Lower lobe of right lung (tissue), 2 donors: ENCODE results near the gene ACAD11. TPM values are rescaled to one million over a fixed set of nuclear protein-coding genes. Genes with fewer than 3 reads are reported as not detected.

ENCODE experiments used
- ATAC-seq, 2 donors: fragments of 200-7000 bp; cut with Tn5 transposase; one replicate each; pipeline ENCODE4 v1.9.1; 2020 to 2022; ENCODE audit warnings: mild to moderate bottlenecking in 2 of 2, moderate library complexity in 2 of 2
- DNase-seq: peaks from one replicate; pipeline ENCODE4 v3.0.0-alpha.2; 2020
- H3K27ac ChIP-seq: fragments of 200-600 bp; one replicate; pipeline ENCODE4 v1.8.0; 2022
- H3K27me3 ChIP-seq: fragments of 200-600 bp; one replicate; pipeline ENCODE4 v1.8.0; 2022; ENCODE audit warnings: low read depth
- H3K36me3 ChIP-seq: fragments of 200-600 bp; one replicate; pipeline ENCODE4 v1.8.0; 2022; ENCODE audit warnings: mild to moderate bottlenecking
- H3K4me1 ChIP-seq: fragments of 200-600 bp; one replicate; pipeline ENCODE4 v1.8.0; 2022
- H3K4me3 ChIP-seq: fragments of 200-600 bp; one replicate; pipeline ENCODE4 v1.8.0; 2022; ENCODE audit warnings: mild to moderate bottlenecking
- H3K9me3 ChIP-seq: fragments of 200-600 bp; one replicate; pipeline ENCODE4 v1.8.0; 2022
- CTCF ChIP-seq: fragments of 200-600 bp; IDR thresholded peaks from one replicate; pipeline ENCODE4 v1.8.0; 2022; ENCODE audit warnings: antibody characterized with exemption, mild to moderate bottlenecking
- intact Hi-C: fragments of 100-400 bp; cut with DNase I; formaldehyde crosslinking; loops from one replicate; pipeline ENCODE4 v1.11.0; 2022
- total RNA-seq: library from RNA; stranded (reverse); fragmentation: NEBNext Ultra II Directional; extraction: Animal tissue kit (Norgen Biotek cat#: 25700); gene quantifications from one replicate; pipeline ENCODE4 v1.2.1, GENCODE V29; 2021
- donor health status: DM: no; HTN: yes; CAD: no; lungs with severe emphysema.

ACAD11 gene
- total RNA-seq, 1 donor from 2014 or later: 17.7 TPM

DNA sequence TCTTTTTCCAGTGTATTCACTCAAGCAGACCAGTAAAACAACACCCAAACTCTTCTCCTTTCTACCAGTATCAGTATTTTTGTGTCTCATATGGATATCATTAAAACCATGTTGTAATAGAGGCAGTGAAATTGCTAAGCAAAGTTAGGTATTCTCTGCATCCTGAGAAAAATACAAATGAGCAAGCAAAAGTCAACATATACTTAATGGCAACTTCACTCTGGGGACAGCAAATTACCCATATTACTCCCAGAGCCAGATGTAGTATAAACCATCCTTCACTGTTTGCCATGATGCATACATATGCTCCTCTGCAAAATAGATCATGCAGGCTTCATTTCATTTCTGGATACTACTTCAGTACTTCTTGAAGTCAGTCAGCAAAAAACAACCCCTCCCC lies 22.6 kb upstream of the ACAD11 start:
- intact Hi-C loops: no loop called here
- Histone ChIP-seq H3K4me3 (no peak overlapping the region), H3K36me3 (peaks cover 99% of the 10 kb centered on the region), H3K27ac (no peak overlapping the region), H3K27me3 (no peaks in the 10 kb centered on the region), H3K4me1 (no peaks in the 10 kb centered on the region), H3K9me3 (no peaks in the 10 kb centered on the region)
- no peak for TF ChIP-seq CTCF
- DNase-seq (no peak), ATAC-seq (no peak)

DNA sequence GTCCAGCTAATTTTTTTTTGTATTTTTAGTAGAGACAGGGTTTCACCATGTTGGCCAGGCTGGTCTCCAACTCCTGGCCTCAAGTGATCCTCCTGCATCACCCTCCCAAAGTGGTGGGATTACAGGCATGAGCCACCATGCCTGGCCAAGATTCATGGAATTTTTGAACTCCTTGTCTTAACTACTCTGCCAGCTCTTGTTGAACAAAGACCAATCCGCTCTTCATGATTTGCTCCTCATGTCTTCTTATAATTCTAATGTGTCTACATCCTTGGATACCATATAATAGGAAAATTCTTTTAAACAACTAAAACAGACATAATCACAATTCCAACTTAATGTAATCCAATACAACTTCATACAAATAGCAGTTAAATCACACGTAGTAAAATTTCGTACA lies 21.8 kb upstream of the ACAD11 start:
- H3K4me1 ChIP-seq: no peaks in the 10 kb centered on the region
- no peak overlapping the region for H3K4me3 ChIP-seq
- no peaks in the 10 kb centered on the region for H3K9me3 ChIP-seq
- H3K36me3 ChIP-seq: peaks cover 99% of the 10 kb centered on the region
- intact Hi-C loops: no loop called here
- TF ChIP-seq CTCF: no peak
- ATAC-seq: no peak
- no peaks in the 10 kb centered on the region for H3K27me3 ChIP-seq
- DNase-seq: no peak
- H3K27ac ChIP-seq: no peak overlapping the region

- Histone ChIP-seq H3K9me3 (no peaks in the 10 kb centered on the region), H3K27ac (no peak overlapping the region), H3K27me3 (no peaks in the 10 kb centered on the region), H3K36me3 (peaks cover 99% of the 10 kb centered on the region), H3K4me1 (no peaks in the 10 kb centered on the region), H3K4me3 (no peak overlapping the region)
- DNase-seq (no peak), ATAC-seq (no peak)
- no peak for TF ChIP-seq CTCF
- intact Hi-C loops: no loop called here
Measured at GRCh38 chr3:132679911-132680310, 20.3 kb upstream of the ACAD11 start.

- Histone ChIP-seq H3K4me1 (no peaks in the 10 kb centered on the region), H3K36me3 (peaks cover 96% of the 10 kb centered on the region), H3K27me3 (no peaks in the 10 kb centered on the region), H3K27ac (no peak overlapping the region), H3K9me3 (no peaks in the 10 kb centered on the region), H3K4me3 (no peak overlapping the region)
- ATAC-seq: no peak
- intact Hi-C loops: no loop called here
- no peak for TF ChIP-seq CTCF
- DNase-seq: no peak
Measured at GRCh38 chr3:132675408-132675807, 15.8 kb upstream of the ACAD11 start.

DNA sequence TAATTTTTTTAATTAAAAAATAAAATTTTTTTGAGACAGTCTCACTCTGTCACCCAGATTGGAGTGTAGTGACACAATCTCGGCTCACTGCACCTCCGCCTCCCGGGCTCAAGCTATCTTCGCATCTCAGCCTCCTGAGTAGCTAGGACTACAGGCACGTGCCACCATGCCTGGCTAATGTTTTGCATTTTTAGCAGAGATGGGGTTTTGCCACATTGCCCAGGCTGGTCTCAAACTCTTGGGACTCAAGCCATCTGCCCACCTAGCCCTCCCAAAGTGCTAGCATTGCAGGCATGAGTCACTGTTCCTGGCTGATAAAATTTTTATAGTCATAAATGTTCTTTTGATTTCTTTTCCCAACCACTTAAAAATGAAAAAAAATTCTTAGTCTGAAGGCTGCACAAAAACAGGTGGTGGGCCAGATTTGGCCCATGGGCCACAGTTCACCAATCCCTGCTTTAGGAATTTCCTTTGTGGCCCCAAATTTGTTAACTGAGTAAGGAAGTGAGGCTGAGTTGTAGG lies 9.7 kb upstream of the ACAD11 start:
- TF ChIP-seq CTCF: no peak
- no peaks in the 10 kb centered on the region for H3K27me3 ChIP-seq
- H3K4me1 ChIP-seq: peaks cover 12% of the 10 kb centered on the region
- no peak overlapping the region for H3K4me3 ChIP-seq
- intact Hi-C loops: no loop called here
- H3K9me3 ChIP-seq: no peaks in the 10 kb centered on the region
- peaks cover 65% of the 10 kb centered on the region for H3K36me3 ChIP-seq
- no peak for DNase-seq
- ATAC-seq: no peak
- no peak overlapping the region for H3K27ac ChIP-seq

DNA sequence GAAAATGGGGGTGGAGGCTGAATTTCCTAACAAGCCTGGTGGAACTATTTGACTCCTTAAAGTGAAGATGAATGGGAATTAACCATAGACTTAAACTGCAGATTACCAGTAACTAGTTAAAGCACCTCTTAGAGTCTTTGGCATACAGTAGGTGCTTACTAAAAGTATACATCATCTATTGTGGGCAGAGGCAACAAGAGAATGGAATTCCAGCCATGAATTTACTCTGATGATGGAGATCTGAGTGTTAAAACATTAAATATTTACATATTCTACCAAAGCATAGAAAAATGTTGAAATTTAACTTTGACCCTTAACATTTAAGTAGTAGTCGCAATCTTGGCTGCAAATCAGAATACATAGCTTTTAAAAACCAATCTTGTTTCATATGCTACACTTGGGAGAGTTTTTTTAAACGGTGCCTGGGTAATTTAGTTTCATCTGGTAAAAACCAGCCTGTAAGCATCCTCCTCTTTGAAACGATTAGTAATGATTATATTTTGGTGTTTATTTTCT lies 5.7 kb upstream of the ACAD11 start:
- no peak for TF ChIP-seq CTCF
- intact Hi-C loops: no loop called here

More for the DNA sequence above, 5.7 kb upstream of the ACAD11 start:
- Histone ChIP-seq H3K9me3 (no peaks in the 10 kb centered on the region), H3K4me3 (no peak overlapping the region), H3K27ac (no peak overlapping the region), H3K36me3 (peaks cover 28% of the 10 kb centered on the region), H3K27me3 (no peaks in the 10 kb centered on the region), H3K4me1 (peaks cover 29% of the 10 kb centered on the region)
- ATAC-seq (no peak), DNase-seq (no peak)
